ENCODE measurements around the gene ARPP21. TPM values are rescaled to one million over a fixed set of nuclear protein-coding genes. Genes with fewer than 3 reads are reported as not detected.
"Not testable (repeated sequence)": the region's sequence is repeated elsewhere in the genome, so short reads cannot be mapped to it uniquely, and the experiment has no call there.

The ARPP21 gene
- total and polyA plus RNA-seq, 9 donors = not detected

GRCh38 chr3:35800960-35801459 is 161.7 kb downstream of the ARPP21 start:
- H3K27me3 ChIP-seq = no peaks in the 10 kb centered on the region
- no peaks in the 10 kb centered on the region for H3K9me3 ChIP-seq
- no peak for DNase-seq
- no peaks in the 10 kb centered on the region for H3K36me3 ChIP-seq
- H3K4me1 ChIP-seq (ENCODE audit: insufficient read depth) = no peaks in the 10 kb centered on the region
- WGBS, 3 donors = 77 to 100% (median 78%) methylated on average over 1 of the region's 1 CpG
- H3K4me3 ChIP-seq = no peak overlapping the region
- intact Hi-C loops (cut with DNase I) = no loop called here
- no peak overlapping the region for H3K27ac ChIP-seq
- TF ChIP-seq POLR2A (IDR thresholded peaks at IDR 0.05) = no peak
- TF ChIP-seq EP300 (IDR thresholded peaks at IDR 0.05) = no peak

GRCh38 chr3:35814531-35814930 is 175.2 kb downstream of the ARPP21 start:
- WGBS, 3 donors = 55 to 66% (median 55%) methylated on average over 4 of the region's 4 CpGs

GRCh38 chr3:35815796-35816195 is 176.5 kb downstream of the ARPP21 start:
- H3K9me3 ChIP-seq; H3K4me1 ChIP-seq (ENCODE audit: insufficient read depth); intact Hi-C loops (cut with DNase I); DNase-seq; H3K27ac ChIP-seq; H3K4me3 ChIP-seq; H3K36me3 ChIP-seq; H3K27me3 ChIP-seq: not testable (repeated sequence)

More at GRCh38 chr3:35814531-35814930, 175.2 kb downstream of the ARPP21 start:
- Histone ChIP-seq H3K4me3 (no peak overlapping the region), H3K27ac (no peak overlapping the region), H3K4me1 (ENCODE audit: insufficient read depth) (no peaks in the 10 kb centered on the region), H3K27me3 (no peaks in the 10 kb centered on the region), H3K9me3 (no peaks in the 10 kb centered on the region), H3K36me3 (no peaks in the 10 kb centered on the region)
- intact Hi-C loops (cut with DNase I) = no loop called here
- TF ChIP-seq, protein P1, sequence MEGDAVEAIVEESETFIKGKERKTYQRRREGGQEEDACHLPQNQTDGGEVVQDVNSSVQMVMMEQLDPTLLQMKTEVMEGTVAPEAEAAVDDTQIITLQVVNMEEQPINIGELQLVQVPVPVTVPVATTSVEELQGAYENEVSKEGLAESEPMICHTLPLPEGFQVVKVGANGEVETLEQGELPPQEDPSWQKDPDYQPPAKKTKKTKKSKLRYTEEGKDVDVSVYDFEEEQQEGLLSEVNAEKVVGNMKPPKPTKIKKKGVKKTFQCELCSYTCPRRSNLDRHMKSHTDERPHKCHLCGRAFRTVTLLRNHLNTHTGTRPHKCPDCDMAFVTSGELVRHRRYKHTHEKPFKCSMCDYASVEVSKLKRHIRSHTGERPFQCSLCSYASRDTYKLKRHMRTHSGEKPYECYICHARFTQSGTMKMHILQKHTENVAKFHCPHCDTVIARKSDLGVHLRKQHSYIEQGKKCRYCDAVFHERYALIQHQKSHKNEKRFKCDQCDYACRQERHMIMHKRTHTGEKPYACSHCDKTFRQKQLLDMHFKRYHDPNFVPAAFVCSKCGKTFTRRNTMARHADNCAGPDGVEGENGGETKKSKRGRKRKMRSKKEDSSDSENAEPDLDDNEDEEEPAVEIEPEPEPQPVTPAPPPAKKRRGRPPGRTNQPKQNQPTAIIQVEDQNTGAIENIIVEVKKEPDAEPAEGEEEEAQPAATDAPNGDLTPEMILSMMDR (IDR thresholded peaks at IDR 0.05) = no peak
- TF ChIP-seq EP300 (IDR thresholded peaks at IDR 0.05) (no peak), POLR2A (IDR thresholded peaks at IDR 0.05) (no peak)
- no peak for DNase-seq

DNA sequence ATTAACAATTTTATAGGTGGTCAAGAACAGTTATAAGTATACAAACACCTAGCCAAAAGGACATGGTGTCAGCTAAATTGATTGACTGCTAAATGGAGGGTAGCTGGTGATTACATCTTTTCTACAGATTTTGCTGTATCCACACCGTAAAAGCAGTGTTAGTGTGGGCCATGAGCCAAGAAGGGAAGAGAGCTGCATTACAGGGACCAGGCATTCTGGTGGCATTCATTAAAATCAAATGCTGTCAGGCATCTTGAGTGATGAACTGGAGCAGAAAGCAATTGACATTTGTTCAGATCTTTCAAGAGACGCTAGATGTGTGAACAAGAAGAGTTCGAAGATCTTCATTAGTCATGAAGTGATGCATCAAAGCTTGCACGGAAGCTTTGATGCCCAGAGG is 177.9 kb downstream of the ARPP21 start:
- no peaks in the 10 kb centered on the region for H3K4me1 ChIP-seq (ENCODE audit: insufficient read depth)
- H3K27me3 ChIP-seq = no peaks in the 10 kb centered on the region
- 70 to 81% (median 80%) methylated on average over 4 of the region's 4 CpGs for WGBS, 3 donors
- intact Hi-C loops (cut with DNase I) = no loop called here
- DNase-seq = no peak
- no peak overlapping the region for H3K27ac ChIP-seq
- TF ChIP-seq POLR2A (IDR thresholded peaks at IDR 0.05) = no peak
- no peak for TF ChIP-seq EP300 (IDR thresholded peaks at IDR 0.05)
- TF ChIP-seq, protein P1 (IDR thresholded peaks at IDR 0.05) = no peak
- H3K4me3 ChIP-seq = no peak overlapping the region
- H3K9me3 ChIP-seq = no peaks in the 10 kb centered on the region
- H3K36me3 ChIP-seq = no peaks in the 10 kb centered on the region

DNA sequence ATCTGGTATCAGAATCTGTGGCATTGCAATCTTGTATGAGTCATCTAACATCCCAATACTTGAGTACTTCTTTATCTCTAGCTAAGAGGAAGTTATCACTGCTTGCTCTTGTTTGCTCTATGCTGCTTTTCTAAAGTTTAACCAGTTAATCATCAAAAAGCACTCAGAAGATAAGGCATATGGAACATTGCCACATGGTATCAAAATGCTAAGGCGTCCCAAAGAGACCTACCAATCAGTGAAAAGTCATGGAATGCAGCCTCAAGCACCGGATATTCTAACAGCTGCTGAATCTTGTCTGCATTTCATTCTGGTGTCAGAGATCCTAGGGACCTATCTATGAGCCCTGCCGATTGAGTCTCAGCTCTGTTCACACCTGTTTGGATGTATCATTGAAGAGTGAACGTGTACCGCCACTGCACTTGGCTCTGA is 192.8 kb downstream of the ARPP21 start:
- intact Hi-C loops (cut with DNase I) = no loop called here
- 53 to 77% (median 57%) methylated on average over 5 of the region's 5 CpGs for WGBS, 3 donors
- Histone ChIP-seq H3K4me3 (no peak overlapping the region), H3K4me1 (ENCODE audit: insufficient read depth) (no peaks in the 10 kb centered on the region), H3K27ac (no peak overlapping the region), H3K9me3 (no peaks in the 10 kb centered on the region), H3K27me3 (no peaks in the 10 kb centered on the region), H3K36me3 (no peaks in the 10 kb centered on the region)
- TF ChIP-seq EP300 (IDR thresholded peaks at IDR 0.05) (no peak), POLR2A (IDR thresholded peaks at IDR 0.05) (no peak)
- TF ChIP-seq, protein P1 (IDR thresholded peaks at IDR 0.05) = no peak
- no peak for DNase-seq

Small RNA genes lying within 50 kb of the gene (microRNA-seq; reads per million reads assigned to microRNA genes)
- 0.32 to 0.54 (median 0.38) reads per million in 3 donors for gene MIR128-2

Small RNA genes lying within 50 kb of the gene (small RNA-seq; reads per million reads assigned to genes)
- gene MIR128-2 = not detected
